ENCODE data around the gene TARP.

Gene TARP

DNA sequence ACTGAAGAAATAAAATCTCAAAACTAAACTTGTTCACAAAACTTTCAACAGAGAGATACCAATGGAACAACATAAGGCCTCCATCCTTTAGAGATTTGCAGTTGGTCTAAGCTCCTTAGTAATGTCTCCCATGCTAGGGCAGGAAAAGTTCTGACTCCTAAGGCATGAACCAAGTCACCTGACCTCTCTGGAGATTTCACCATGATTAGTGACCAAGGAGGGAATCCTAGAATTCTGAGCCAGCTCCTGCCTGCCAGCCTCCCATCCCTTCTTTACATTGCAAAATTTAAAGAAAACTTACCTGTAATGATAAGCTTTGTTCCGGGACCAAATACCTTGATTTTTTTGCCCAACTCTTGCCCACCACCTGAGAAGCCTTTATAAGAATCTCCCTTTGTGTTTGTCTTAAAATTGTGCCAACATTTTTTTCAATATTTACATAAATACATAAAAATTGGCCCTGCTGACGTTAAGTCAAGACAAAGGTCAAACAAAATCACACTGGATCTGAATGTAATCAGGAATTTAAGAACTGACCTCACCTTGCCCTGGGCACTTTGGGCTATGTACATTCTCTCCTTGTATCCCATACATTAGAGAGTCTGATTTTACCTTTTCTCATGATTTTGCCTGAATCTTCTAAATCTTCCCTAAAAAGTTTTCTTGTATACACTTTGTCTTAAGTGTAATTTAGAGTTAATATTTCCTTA lies at the start of gene TARP:
Gene TARP (minus strand): TSS at position 351 of the 710 bp plus-strand sequence.
- TF ChIP-seq, protein P1, sequence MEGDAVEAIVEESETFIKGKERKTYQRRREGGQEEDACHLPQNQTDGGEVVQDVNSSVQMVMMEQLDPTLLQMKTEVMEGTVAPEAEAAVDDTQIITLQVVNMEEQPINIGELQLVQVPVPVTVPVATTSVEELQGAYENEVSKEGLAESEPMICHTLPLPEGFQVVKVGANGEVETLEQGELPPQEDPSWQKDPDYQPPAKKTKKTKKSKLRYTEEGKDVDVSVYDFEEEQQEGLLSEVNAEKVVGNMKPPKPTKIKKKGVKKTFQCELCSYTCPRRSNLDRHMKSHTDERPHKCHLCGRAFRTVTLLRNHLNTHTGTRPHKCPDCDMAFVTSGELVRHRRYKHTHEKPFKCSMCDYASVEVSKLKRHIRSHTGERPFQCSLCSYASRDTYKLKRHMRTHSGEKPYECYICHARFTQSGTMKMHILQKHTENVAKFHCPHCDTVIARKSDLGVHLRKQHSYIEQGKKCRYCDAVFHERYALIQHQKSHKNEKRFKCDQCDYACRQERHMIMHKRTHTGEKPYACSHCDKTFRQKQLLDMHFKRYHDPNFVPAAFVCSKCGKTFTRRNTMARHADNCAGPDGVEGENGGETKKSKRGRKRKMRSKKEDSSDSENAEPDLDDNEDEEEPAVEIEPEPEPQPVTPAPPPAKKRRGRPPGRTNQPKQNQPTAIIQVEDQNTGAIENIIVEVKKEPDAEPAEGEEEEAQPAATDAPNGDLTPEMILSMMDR (IDR thresholded peaks at IDR 0.05; ENCODE audit: low read depth, low read length), result no peak
- no peak for DNase-seq (ENCODE audit: extremely low read depth, low read depth)

DNA sequence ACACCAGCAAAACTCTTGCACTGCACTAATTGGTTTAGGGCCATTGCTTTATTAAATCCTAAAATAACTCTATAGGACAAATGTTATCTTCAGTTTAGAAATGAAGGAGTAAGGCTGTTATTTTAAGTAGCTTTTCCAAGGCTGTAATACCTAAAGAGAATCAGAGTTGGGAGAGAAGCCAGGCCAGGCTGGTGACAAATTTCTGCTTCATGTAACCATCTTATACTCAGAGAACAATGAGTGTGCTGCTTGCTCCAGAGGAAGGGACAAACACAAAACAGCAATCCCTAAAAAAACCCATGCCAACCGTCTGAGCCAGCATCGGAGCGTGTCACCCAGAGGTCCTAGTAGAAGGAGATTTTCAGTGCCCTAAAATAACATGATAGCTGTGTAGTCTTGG lies 49.7 kb upstream of the TARP start:
- TF ChIP-seq, protein P1 (IDR thresholded peaks at IDR 0.05; ENCODE audit: low read depth, low read length), result no peak
- DNase-seq (ENCODE audit: extremely low read depth, low read depth), result no peak

DNA sequence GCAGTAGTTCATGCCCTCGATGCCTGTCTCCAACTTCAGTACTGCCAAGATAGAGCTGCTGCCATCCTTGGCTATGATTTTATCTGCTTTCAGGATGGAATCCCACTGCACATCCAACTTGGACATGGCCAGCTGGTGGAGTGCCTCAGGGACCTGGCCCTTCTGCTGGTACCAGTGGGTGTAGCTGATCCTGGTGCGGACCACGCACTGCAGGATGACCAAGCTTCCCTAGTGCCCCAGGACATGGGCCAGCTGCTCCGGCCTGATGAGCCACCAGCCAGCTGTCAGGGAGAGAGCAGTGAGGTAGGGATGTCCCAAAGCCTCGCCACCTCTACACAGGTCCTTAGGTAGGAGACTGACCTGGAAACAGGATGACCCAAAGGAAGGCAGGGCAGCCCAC lies 49.0 kb upstream of the TARP start:
- no peak for DNase-seq (ENCODE audit: extremely low read depth, low read depth)
- TF ChIP-seq, protein P1 (IDR thresholded peaks at IDR 0.05; ENCODE audit: low read depth, low read length), result no peak

DNA sequence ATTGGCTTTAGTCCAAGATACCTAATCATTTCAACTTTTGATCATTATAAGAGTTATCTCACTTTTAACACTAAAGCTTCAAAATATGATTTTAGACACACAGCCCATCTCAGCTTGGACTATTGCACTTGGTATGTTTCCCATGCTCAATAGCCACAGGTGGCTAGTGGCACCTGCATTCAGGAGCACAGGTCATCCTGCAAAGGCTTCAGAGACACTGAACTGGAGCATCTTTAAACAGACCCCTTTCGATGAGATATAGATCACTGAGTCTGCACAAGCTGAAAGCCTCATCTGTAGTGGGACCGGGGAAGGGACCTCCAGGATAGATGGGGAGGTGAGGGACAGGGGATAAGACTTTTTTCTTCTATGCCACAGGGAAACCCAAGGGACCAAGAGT lies 48.5 kb upstream of the TARP start:
- DNase-seq (ENCODE audit: extremely low read depth, low read depth), result no peak
- TF ChIP-seq, protein P1 (IDR thresholded peaks at IDR 0.05; ENCODE audit: low read depth, low read length), result no peak

DNA sequence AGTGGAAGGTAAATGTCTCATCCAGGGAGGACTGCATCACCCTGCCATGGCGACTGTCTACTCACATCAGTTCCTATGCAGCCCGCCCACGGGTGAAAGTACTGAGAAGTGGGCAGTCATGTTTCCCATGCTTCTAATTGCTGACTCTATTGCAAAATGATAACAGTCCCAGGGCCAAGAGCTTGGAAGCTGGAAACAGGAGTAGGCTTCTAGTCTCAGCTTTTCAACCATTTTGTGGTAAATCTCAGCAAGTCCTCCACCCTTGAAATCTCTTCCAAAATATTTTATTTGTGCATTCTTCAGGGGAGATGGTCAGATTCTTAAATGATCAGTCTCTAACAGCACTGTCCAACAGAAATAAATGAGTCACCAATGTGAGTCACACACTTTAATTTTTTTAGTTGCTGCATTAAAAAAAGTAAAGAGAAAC lies 48.1 kb upstream of the TARP start:
- TF ChIP-seq, protein P1 (IDR thresholded peaks at IDR 0.05; ENCODE audit: low read depth, low read length), result no peak
- peak; percentile 63 for DNase-seq (ENCODE audit: extremely low read depth, low read depth)

DNA sequence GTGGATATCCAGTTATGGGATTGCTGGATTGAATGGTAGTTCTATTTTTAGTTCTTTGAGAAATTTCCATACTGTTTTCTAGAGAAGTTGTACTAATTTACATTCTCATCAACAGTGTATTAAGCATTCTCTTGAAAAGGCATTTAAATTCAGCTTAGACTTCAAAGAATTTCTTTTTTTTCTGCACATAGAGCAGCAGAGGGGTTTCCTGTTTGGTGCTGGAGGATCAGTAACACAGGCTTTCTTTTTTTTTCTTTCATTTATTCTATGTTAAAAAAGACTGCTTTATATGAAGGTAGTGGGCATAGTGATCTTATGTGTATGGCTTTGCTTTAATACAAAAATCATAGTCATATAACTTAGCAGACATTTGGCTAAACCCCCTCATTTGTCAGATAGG lies 47.6 kb upstream of the TARP start:
- TF ChIP-seq, protein P1 (IDR thresholded peaks at IDR 0.05; ENCODE audit: low read depth, low read length), result no peak
- no peak for DNase-seq (ENCODE audit: extremely low read depth, low read depth)

DNA sequence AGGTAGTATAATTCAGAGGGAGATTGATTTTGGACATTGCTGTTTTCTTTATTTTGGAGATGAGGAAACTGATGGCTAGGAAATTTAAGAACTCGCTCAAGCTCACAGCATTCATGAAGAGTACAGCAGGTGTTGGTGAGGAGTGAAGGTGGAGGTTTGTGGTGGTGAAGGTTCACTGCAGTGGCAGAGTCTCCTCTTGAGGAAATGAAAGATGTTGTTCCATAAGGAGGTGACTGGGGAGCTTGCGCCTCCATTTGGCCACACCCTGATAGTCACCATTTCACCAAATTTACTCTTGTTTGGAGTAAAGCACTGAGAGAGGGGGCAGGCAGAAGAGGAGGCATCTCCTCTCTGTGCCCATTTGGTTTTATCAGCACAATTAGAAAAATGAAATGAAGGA lies 46.4 kb upstream of the TARP start:
- TF ChIP-seq, protein P1 (IDR thresholded peaks at IDR 0.05; ENCODE audit: low read depth, low read length), result no peak

More for the DNA sequence above, 46.4 kb upstream of the TARP start:
- no peak for DNase-seq (ENCODE audit: extremely low read depth, low read depth)

All from AG09319 (cell line).